CD1c-positive myeloid dendritic cell (primary cell): ENCODE data around the gene NELFB.
A peak's percentile ranks its signal among the peaks of the same experiment; 100 is the strongest.

Source experiments
- DNase-seq: peaks from one replicate; pipeline ENCODE4 v3.0.0-alpha.2; 2016; ENCODE audit errors: extremely low spot score

Gene NELFB

DNA sequence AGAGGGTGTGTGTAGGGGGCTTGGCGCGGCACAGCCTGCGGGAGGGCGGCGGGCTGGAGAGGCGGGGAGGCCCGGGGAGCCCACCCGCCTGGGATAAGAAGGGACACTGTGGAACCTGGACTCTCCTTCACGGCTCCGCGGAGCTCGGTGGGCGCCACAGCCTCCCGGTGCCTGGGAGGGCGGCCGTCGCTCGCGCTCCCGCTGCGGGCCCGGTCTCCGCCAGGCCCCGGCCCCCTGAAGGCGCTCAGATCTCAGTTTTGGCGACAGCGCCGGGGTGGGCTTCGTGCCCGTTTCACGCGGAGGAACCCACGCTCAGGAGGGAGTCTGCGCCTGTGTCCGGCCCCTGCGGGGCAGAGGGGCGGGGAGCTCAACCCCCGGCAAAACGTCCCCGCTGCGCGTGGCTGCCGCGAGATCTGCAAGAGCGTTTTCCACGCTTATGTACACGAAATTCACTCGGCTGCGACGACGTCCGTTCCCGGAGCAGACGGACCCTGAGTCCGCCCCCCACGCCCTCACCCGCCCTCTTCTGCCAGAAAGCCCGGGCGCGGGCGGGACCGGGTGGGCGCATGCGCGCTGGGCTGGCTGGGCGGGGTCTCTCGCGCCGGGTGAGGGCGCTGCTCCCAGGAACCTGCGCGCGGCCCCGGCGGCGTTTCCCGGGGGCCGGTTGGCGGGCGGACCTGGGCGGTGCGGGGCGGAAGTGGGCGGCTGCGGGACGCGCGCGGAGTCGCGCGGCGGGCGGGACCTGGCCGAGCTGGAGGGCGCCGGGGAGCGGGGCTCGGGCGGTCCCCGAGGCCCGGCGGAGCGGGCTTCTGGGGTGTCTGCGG lies at the start of gene NELFB:
Gene NELFB (plus strand): TSS at position 704 of the 824 bp plus-strand sequence.
- DNase-seq: peak; percentile 95

DNA sequence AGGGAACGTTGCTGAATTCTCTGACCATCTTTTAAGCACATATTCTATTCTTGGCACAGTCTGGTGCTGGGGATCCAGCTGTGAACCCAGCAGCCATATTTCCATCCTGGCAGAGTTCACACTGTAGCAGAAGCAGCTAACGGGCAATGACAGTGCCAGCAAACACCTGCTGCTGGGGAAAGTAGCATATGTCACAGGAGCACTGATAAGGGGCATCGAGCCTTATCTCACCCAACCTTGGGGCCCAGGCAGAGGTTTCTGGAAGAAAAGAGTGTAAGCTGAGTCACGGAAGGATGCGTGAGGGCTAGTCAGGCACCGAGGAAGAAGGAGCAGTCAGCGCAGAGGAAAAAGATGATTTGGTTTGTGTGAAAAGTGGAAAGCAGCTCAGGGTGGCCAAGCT lies 48.5 kb upstream of the NELFB start:
- DNase-seq: no peak

DNA sequence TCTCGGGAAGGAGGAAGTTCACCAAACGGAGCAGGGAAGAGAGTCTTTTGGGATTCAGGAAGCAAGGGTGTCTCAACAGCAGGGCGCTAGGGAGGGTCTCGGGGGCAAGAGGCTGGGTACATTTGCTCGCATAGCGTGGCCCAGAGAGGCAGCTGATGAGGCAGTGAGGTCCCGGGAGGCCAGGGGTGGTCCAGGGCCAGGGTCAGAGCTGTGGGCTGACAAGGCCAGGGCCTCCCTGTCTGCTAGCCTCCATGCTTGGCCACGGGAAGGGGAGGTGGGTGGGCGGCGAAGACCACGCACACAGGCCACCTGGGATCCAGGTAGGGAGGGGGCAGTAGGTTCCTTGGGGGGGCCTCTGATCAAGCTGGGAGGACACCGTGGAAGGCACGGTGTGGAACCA lies 43.6 kb upstream of the NELFB start:
- no peak for DNase-seq

DNA sequence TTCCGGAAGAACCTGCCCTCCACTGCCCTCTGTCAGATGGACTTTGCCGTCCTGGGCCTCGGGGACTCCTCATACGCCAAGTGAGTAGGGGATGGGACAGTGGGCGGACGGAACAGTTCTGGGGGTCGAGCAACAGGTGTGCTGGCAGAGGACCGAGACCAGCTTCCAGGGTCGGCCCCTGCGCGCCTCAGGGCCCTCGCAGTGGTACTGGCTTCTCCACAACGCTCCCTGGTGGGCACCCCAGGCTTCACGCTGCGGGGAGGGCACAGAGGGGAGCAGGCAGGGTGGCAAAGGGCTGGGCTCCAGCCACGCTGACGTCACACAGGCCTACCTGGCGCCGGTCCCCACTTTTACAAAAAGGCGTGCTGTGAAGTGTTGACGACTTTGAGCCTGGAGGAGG lies 42.6 kb upstream of the NELFB start:
- no peak for DNase-seq

DNA sequence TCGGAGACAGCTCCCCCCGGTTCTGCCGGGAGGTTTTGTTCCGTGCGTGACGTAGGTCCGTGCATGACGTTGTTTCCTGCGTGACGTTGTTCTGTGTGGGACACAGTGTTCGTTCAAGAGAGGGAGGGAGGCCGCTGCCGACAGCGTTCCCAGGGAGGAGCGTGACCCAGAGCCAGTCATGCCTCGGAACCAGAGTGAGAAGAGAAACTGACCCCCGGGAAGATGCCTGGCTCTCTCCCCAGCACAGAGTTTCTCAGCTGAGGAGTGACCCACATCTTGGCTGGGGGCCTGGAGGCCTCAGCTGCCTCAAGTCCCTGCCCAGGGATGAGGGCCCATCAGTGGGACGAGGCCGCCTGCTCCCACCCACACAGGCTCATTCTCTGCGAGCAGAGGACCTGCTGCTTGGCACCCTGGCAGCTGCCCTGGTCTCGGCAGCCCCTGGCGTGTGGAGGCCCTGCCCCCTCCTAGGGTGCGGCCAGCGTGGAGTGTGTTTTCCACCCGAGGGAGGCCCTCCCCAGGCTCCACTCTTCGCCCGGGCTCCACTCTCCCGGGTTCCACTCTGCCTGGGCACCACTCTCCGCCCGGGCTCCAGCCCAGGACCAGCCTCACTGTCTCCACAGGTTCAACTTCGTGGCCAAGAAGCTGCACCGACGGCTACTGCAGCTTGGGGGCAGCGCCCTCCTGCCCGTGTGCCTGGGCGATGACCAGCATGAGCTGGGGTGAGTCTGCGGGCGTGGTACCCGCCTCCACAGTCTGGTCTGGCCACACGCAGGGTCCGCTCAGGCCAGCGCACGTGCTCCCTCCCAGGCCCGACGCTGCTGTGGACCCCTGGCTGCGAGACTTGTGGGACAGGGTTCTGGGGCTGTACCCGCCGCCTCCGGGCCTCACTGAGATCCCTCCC lies 41.7 kb upstream of the NELFB start:
- no peak for DNase-seq

DNA sequence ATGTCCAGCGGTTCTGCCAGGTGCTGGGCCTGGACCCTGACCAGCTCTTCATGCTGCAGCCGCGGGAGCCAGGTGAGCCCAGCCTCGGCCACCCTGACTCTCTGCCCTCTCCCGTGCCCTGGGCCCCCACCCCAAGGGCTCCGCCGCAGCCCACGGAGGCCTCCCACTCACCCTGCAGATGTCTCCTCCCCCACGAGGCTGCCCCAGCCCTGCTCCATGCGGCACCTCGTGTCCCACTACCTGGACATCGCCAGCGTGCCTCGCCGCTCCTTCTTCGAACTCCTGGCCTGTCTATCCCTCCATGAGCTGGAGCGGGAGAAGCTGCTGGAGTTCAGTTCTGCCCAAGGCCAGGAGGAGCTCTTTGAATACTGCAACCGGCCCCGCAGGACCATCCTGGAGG lies 40.5 kb upstream of the NELFB start:
- DNase-seq: no peak

DNA sequence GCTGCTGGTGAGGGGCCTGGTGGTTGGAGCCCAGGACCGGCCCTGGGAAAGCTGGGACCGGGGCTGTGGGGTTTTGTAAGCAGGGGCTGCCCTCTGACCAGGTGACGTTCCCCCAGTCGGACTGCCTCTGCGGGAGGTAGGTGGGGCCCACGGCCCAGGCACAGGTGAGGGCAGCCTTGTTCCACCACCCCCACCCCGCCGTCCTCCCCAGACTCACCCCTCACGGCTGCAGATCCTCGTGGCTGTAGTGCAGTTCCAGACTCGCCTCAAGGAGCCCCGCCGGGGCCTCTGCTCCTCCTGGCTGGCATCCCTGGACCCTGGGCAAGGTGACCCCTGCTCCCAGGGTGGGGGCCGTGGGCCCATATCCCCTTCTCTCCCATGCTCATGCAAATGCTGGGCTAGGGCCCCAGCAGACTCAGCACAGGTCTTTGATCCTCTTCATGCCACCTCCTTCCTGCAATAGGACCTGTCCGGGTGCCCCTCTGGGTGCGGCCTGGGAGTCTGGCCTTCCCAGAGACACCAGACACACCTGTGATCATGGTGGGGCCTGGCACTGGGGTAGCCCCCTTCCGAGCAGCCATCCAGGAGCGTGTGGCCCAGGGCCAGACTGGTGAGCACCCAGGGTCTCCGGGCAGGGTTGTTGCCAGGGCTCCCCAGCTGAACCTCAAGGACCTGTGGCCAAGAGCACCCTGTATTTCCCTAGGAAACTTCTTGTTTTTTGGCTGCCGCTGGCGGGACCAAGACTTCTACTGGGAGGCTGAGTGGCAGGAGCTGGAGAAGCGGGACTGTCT lies 39.7 kb upstream of the NELFB start:
- no peak for DNase-seq

DNA sequence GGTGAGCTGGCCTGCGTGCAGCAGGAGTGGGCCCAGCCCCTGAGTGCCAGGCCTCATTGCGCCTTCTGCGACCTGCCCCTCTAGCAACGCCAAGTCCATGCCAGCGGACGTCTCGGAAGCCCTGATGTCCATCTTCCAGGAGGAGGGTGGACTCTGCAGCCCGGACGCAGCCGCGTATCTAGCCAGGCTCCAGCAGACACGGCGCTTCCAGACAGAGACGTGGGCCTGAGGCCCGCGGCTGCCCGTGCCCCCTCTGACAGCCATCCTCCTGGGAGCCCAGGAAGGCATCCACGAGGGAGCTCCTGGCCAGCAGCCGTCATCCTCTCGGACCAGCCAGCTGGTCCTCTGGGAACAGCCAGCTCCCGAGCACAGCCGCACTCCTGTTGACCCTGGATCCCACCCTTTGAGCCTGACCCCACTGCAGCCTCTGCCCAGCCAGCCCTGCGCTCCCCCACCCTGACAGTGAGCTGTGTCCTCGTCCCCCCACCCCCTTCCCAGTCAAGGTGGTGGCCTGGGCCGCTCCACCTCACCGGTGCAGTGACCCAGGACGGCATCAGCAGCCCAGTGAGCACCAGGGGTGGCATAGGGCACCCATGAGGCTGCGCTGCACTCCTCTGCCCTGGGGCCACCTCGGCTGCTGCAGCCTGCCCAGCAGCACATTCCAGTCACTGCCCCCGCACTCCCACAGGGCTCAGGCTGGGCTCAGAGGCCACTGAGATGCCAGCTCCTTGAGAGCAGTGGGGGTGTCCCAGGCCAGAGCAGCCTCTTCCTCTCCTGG lies 38.8 kb upstream of the NELFB start:
- DNase-seq: no peak

DNA sequence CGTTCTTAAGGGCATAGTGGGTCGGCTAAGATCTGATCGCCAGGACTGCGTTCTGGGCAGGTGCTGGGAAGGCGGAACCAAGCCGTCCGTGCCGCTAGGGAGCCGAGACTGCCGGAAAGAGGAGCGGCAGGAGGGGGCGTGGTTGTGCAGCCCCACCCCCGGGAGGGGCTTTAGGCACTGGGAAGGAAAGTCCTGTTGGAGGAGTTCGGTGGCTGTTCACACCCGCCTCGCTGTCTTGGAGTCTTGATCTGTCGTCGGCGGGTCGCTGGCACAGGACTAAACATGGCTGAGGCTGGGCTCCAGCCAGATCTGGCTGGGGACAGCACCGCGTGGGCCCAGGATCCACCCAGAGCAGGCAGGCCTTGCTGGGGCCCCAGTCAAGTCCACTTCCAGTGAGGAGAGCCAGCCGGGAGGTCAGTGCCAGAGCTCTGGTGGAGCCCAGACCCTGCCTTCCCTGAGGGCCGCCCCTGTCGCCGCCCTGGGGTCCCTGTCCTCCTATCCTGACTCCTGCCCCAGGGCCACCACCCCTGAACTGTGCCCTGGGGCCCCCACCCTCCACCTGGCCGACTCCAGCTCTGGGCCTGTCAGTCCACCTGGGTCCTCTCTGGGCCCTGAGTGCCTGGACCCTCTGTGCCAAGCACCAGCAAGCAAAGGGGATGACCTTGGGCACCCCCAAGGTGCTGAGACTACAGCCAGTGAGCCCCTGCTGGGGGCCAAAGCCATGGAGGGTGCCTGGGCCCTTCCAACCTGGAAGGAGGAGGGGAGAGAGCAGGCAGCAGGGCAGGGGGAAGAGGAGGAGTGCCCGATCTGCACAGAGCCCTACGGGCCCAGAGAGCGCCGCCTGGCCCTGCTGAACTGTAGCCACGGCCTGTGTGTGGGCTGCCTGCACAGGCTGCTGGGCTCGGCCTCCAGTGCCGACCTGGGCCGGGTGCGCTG lies 37.6 kb upstream of the NELFB start:
- peak; percentile 27 for DNase-seq

DNA sequence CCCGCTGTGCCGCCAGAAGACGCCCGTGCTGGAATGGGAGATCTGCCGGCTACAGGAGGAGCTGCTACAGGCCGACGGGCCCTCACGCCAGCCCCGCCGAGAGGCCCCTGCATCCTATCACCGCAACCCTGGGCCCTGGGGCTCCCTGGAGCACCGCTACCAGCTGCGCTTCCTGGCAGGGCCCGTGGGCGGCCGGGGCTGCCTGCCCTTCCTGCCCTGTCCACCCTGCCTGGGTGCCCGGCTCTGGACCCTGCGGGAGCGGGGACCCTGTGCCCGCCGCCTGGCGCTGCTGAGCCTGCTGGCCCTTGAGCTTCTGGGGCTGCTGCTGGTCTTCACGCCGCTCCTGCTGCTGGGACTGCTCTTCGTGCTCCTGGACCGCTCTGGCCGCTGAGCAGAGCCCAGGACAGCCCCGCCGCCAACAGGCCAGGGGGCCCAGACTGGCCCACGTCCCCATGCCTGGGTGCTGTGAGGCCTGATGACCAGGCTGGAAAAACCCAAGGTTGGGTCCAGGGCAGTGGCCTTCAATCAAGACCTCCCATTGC lies 36.8 kb upstream of the NELFB start:
- DNase-seq: no peak

DNA sequence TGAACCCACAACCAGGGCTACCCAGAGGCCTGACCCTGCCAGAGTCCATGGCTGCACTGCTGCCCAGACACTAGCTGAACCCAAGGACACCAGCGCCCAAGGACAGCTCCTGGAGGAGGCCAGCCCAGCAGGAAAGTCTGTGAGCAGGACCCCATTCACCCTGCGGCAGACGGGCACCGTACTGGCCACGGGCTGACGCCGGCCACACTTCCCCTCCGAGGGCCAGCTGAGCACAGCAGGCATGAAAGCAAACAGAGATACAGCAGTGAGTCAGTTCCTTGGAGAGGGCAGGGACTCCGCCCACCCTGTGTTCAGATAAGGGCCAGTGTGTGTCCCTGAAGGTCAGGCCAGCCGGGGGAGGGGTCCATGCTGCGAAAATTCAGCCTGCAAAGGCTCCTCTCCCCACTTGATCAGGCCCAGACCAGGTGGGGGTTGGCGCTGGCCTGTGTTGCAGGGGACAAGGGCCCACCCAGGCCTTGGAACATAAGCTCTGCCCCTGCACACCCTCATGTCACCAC lies 36.3 kb upstream of the NELFB start:
- peak; percentile 51 for DNase-seq

DNA sequence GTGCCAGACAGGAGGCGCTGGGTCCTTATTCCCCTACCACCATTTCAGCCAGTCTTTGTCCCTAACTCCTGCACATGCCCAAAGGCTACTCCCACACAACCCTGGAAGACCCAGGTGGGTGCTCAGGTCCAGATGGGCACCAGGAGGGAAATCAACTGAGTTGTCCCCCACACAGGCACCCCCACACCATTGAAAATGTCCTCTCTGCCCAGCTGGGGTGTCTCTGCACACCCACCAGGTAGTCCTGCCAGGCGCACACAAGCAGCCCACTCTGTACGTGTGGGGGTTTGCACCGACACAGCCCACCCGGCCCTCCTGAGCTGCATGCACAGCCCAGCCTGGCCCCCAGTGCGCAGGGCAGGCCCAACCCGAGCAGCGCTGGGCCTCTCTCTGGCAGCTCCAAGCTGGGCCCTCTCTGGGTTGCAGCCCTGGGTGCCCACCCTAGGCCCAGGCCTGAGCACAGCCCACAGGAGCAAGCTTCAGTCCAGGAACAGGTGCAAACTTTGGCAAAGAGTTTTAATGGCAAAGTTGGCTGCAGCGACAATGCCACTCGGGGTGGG lies 35.3 kb upstream of the NELFB start:
- no peak for DNase-seq

DNA sequence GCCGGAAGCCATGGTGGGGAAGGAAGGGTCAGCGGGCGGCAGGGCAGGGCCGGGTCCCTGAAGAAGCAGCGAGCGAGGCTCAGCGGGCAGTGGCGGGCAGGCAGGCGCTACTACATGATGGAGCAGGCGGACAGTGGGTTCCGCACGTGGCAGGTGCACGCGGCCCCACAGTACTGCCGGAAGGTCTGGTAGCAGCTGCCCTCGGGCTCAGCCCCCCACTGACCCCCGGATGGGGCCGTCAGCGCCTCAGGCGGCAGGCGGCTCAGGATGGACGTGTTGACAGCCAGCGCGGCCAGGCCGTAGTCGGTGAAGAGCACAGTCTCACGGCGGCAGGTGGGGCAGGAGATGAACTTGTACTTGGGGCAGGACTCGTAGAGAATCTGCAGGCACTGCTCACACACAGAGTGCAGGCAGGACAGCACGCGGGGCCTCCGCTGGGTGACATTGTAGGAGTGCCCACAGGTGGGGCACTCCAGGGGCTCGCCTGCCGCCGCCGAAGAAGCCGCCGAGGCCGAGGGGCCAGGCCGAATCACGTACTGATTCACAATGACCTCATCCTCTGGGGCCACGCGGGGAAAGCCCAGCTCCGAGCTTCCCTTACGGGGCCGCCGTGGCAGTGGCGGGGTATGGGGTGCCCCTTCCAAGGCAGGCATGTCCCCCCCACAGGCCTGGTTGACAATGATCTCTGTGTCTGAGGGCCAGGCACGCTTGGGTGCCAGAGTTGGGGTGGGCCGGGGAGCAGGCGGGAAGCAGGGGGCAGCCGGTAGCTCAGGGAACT lies 34.6 kb upstream of the NELFB start:
- DNase-seq: no peak

DNA sequence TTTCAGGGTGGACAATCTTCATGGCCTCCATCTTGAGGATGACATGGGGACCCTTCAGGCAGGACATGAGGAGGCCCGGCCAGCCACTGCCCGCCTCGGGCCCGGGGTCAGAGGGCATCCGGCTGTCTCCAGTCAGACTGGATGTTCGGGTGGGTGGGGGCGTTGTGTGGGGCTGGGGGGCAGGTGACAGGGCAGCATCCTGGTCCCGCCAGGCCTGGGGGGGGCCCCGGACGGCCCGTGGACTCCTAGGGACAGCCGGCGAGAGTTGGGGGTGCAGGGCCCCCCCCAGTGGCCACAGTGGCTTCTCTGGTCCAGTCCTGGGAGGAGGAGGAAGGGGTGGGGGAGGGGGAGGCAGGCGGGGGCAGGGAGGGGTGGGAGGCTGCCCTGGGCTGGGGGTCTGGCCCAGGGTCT lies 34.0 kb upstream of the NELFB start:
- no peak for DNase-seq

DNA sequence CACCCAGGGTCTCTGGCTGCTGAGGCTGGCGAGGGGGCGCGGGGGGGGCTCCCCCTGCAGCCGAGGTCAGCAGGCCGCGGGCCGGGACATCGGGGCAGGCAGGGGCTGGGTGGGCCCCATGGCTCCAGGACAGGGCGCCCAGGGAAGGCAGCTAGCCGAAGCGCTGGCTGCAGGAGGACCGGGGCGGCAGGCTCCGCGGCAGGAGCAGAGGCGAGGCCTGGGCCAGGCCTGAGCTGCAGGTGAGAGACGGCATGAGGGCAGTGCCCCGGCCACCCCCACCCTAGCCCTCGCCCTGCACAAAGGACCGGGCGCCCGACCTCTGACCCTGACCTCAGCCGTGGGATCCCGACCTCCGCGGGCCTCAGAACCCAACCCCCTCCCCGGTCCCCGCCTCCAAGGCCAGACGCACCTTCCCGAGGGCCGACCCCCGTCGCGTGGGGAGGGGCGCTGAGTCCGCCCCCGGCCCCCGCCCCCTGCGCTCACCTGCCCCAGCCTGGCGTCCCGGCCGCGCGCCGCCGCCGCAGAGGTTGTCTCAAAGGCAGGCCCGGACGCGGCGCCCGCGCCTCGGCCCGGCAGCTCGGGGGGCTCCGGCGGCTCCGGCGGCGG lies 33.5 kb upstream of the NELFB start:
- DNase-seq: no peak

DNA sequence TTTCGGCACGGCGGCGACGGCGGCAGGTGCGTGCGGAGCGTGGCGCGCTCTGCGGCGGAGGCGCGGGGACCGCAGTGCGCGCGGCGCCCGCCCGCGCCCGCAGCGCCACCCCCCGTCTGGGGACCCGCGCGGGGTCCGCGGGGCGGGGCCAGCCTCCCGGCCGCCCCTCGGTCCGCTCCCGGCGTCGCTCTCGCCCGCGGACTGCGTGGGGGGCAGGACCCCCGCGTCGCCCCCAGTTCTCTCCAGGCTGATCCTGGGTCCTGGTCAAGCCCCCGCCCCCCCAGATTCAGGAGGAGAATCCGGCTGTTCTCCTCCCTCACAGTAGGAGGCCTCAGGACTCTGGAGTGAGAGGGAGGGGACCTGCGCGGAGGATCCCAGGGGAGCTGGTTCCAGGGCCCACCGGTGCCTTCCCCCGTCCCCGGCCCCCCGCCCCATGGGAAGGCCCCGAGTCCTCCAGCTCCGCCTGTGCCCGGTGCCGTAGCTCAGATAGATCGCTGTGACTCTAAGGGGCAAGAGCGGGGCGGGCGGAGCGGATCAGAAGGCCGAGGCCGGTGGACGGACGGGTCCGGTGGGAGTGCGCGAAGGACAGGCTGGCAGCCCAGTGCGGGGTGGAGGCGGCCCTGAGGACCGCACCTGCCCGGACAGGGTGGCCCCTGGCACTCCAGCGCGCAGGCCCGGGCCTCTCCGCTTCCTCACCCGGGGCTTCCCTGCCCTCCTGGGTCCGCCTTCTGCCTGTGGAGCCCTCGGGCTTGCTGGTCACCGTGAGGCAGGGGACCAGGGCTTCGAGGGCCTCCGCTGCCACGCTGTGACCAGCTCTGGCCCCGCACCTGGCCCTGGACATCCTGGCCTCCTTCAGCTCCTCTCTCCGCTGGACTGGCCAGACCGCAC lies 32.7 kb upstream of the NELFB start, which contains the start of gene RNF208:
Gene RNF208 (minus strand): TSS at position 51 of the 888 bp plus-strand sequence. CDS start 1,028 bp downstream, outside the sequence.
- no peak for DNase-seq
